H9 (cell line): ENCODE measurements around the gene FERMT2. TPM values are rescaled to one million over a fixed set of nuclear protein-coding genes. Genes with fewer than 3 reads are reported as not detected.
"Not testable (repeated sequence)": the region's sequence is repeated elsewhere in the genome, so short reads cannot be mapped to it uniquely, and the experiment has no call there.

Source experiments
- DNase-seq: peaks from one replicate; pipeline ENCODE4 v3.0.0-alpha.2; 2017
- H2AFZ ChIP-seq: one replicate; pipeline ENCODE4 v1.6.1; 2013; ENCODE audit warnings: mild to moderate bottlenecking, low read length, control low read depth, moderate library complexity
- H2AK5ac ChIP-seq: 2 replicates; pipeline ENCODE4 v1.6.1; 2013; ENCODE audit warnings: low read length, control low read depth, mixed read lengths; ENCODE audit not compliant: insufficient read length
- H2BK120ac ChIP-seq: one replicate; pipeline ENCODE4 v1.6.1; 2013; ENCODE audit warnings: low read depth, mild to moderate bottlenecking, low read length, control low read depth, inconsistent platforms; ENCODE audit not compliant: poor library complexity, severe bottlenecking
- H2BK12ac ChIP-seq: 2 replicates; pipeline ENCODE4 v1.6.1; 2013; ENCODE audit warnings: low read length, control low read depth, mixed read lengths, low read depth; ENCODE audit not compliant: insufficient read length
- H2BK15ac ChIP-seq: 2 replicates; pipeline ENCODE4 v1.6.1; 2013; ENCODE audit warnings: low read depth, low read length, control low read depth
- H2BK20ac ChIP-seq: one replicate; pipeline ENCODE4 v1.6.1; 2013; ENCODE audit warnings: low read depth, mild to moderate bottlenecking, low read length, control low read depth, inconsistent platforms; ENCODE audit not compliant: poor library complexity, severe bottlenecking
- H2BK5ac ChIP-seq: 2 replicates; pipeline ENCODE4 v1.6.1; 2013; ENCODE audit warnings: low read length, control low read depth, mixed read lengths; ENCODE audit not compliant: insufficient read length
- H3K14ac ChIP-seq: 2 replicates; pipeline ENCODE4 v1.6.1; 2013; ENCODE audit warnings: low read length, control low read depth; ENCODE audit not compliant: insufficient read depth
- H3K18ac ChIP-seq: 2 replicates; pipeline ENCODE4 v1.6.1; 2013; ENCODE audit warnings: low read depth, mild to moderate bottlenecking, mixed read lengths, low read length, control low read depth; ENCODE audit not compliant: insufficient read length
- H3K23ac ChIP-seq: 2 replicates; pipeline ENCODE4 v1.6.1; 2013; ENCODE audit warnings: low read length, control low read depth, mixed read lengths, low read depth; ENCODE audit not compliant: insufficient read length
- H3K23me2 ChIP-seq: 2 replicates; pipeline ENCODE4 v1.6.1; 2013; ENCODE audit warnings: low read depth, mild to moderate bottlenecking, mixed read lengths, low read length, control low read depth; ENCODE audit not compliant: insufficient read length, poor library complexity, severe bottlenecking
- H3K27ac ChIP-seq: 2 replicates; pipeline ENCODE4 v1.5.1; 2013; ENCODE audit warnings: low read length, control low read depth, mixed read lengths, low read depth; ENCODE audit not compliant: insufficient read length
- H3K27me3 ChIP-seq: 2 replicates; pipeline ENCODE4 v1.6.1; 2013; ENCODE audit warnings: low read length, control low read depth, inconsistent platforms; ENCODE audit not compliant: insufficient read depth
- H3K4ac ChIP-seq: 2 replicates; pipeline ENCODE4 v1.6.1; 2013; ENCODE audit warnings: low read depth, mild to moderate bottlenecking, control low read depth, inconsistent platforms, low read length, moderate library complexity
- H3K4me1 ChIP-seq: 2 replicates; pipeline ENCODE4 v1.6.1; 2013; ENCODE audit warnings: low read length, control low read depth, inconsistent platforms; ENCODE audit not compliant: insufficient read depth
- H3K4me2 ChIP-seq: 2 replicates; pipeline ENCODE4 v1.6.1; 2013; ENCODE audit warnings: low read length, control low read depth, mixed read lengths; ENCODE audit not compliant: insufficient read length, insufficient read depth
- H3K56ac ChIP-seq: 2 replicates; pipeline ENCODE4 v1.6.1; 2013; ENCODE audit warnings: low read depth, mild to moderate bottlenecking, mixed read lengths, low read length, control low read depth; ENCODE audit not compliant: insufficient read length
- H3K79me1 ChIP-seq: 2 replicates; pipeline ENCODE4 v1.6.1; 2013; ENCODE audit warnings: low read depth, mild to moderate bottlenecking, moderate library complexity, low read length, control low read depth, inconsistent platforms; ENCODE audit not compliant: insufficient read depth, poor library complexity, severe bottlenecking
- H3K79me2 ChIP-seq: 2 replicates; pipeline ENCODE4 v1.6.1; 2013; ENCODE audit warnings: low read length, control low read depth, inconsistent platforms; ENCODE audit not compliant: insufficient read depth
- H3K9ac ChIP-seq: 2 replicates; pipeline ENCODE4 v1.6.1; 2013; ENCODE audit warnings: low read length, control low read depth, mixed read lengths; ENCODE audit not compliant: insufficient read length; ENCODE audit errors: extremely low read depth
- H3K9me3 ChIP-seq: one replicate; pipeline ENCODE4 v1.6.1; 2013; ENCODE audit warnings: low read depth, low read length, inconsistent platforms; ENCODE audit not compliant: control insufficient read depth
- H3T11ph ChIP-seq: one replicate; pipeline ENCODE4 v1.6.1; 2013; ENCODE audit warnings: mild to moderate bottlenecking, low read length, control low read depth, inconsistent platforms
- H4K20me1 ChIP-seq: one replicate; pipeline ENCODE4 v1.6.1; 2013; ENCODE audit not compliant: control insufficient read depth, insufficient read length, insufficient read depth
- H4K5ac ChIP-seq: 2 replicates; pipeline ENCODE4 v1.6.1; 2013; ENCODE audit warnings: low read depth, mild to moderate bottlenecking, mixed read lengths, low read length, control low read depth; ENCODE audit not compliant: insufficient read length
- H4K8ac ChIP-seq: replicated peaks from 2 replicates; pipeline ENCODE4 v1.6.1; 2013; ENCODE audit warnings: low read length, control low read depth, mixed read lengths, low read depth; ENCODE audit not compliant: insufficient read length
- H4K91ac ChIP-seq: 2 replicates; pipeline ENCODE4 v1.6.1; 2013; ENCODE audit warnings: low read depth, mild to moderate bottlenecking, moderate library complexity, mixed read lengths, low read length, control low read depth; ENCODE audit not compliant: insufficient read length
- H3K27ac Mint-ChIP-seq, 3 experiments: 2 replicates in 2 of 3; 3 replicates in 1 of 3; pipeline ENCODE4 v1.8.0; 2020 to 2021; ENCODE audit warnings: mixed read lengths in 3 of 3, mild to moderate bottlenecking in 1 of 3, moderate library complexity in 1 of 3
- H3K27me3 Mint-ChIP-seq: 2 replicates; pipeline ENCODE4 v1.8.0; 2021; ENCODE audit warnings: low read depth, mild to moderate bottlenecking, moderate library complexity, mixed read lengths
- H3K36me3 Mint-ChIP-seq, 3 experiments: 2 replicates in 2 of 3; 3 replicates in 1 of 3; pipeline ENCODE4 v1.8.0; 2020 to 2021; ENCODE audit warnings: low read depth in 3 of 3, mixed read lengths in 3 of 3; ENCODE audit not compliant: insufficient read depth in 1 of 3
- H3K4me1 Mint-ChIP-seq, 2 experiments: 2 replicates each; pipeline ENCODE4 v1.8.0; 2020; ENCODE audit warnings: mixed read lengths in 2 of 2
- H3K4me3 Mint-ChIP-seq, 2 experiments: 2 replicates in 1 of 2; 3 replicates in 1 of 2; pipeline ENCODE4 v1.8.0; 2020 to 2021; ENCODE audit warnings: mild to moderate bottlenecking in 2 of 2, mixed read lengths in 2 of 2, moderate library complexity in 1 of 2
- H3K9me3 Mint-ChIP-seq, 2 experiments: 2 replicates in 1 of 2; 3 replicates in 1 of 2; pipeline ENCODE4 v1.8.0; 2020; ENCODE audit warnings: mild to moderate bottlenecking in 2 of 2, mixed read lengths in 2 of 2, moderate library complexity in 1 of 2
- CTCF ChIP-seq: fragments of 200-600 bp; sonication (generic); conservative IDR thresholded peaks from 3 replicates; pipeline ENCODE4 v1.8.0; 2021; ENCODE audit warnings: antibody characterized with exemption, mild to moderate bottlenecking
- WGBS: extraction: QIAGEN DNeasy Blood & Tissue Kit; methylation state at CpG from one replicate; pipeline ENCODE4 v1.1.7; 2013; ENCODE audit warnings: missing lambda C conversion rate, low lambda C conversion rate, mixed read lengths; ENCODE audit not compliant: insufficient read length; ENCODE audit errors: extremely low coverage; 5-methylcytosine and 5-hydroxymethylcytosine counted together
- total RNA-seq: library from RNA; stranded (reverse); gene quantifications from 2 replicates; pipeline ENCODE4 v1.2.1, GENCODE V29; 2021

Gene FERMT2
- total RNA-seq, 1 experiment from 2014 or later: 128 TPM

DNA sequence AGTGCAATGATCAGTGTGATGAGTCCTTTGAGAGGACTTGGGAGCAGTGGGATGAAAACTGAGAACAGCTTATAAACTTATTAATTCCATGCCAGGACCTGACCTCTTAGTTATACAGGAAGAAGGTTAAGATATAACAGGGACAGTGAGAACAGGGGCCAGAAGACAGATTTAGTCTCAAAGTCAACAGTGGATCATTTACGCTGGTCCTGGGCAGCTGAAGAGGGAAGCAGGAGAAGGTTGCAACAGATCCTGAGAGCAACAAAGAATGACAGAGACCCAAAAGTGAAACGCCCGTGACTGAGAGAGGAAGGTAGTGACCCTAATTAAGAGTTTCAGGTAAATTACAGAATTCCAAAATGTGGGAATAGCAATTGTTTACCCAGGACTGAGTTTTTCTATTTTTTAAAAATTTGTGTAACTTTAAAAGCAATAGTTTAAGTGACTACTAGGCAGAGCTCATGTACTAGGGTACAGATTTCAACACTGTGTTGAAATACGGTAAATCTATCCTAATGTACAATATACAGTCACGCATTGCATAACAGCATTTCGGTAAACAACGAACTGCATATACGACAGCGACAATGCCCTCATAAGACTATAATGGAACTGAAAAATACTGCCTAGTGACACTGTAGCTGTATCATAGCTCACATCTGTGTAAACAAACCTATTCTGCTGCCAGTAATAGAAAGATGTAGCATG lies 81.8 kb downstream of the FERMT2 start:
- Histone ChIP-seq H3K18ac (no peak overlapping the region), H3K14ac (no peak overlapping the region), H4K20me1 (no peaks in the 10 kb centered on the region), H3K4ac (no peak overlapping the region), H2BK12ac (no peak overlapping the region), H3K79me1 (no peaks in the 10 kb centered on the region), H3T11ph (no peak overlapping the region), H4K8ac (no peak overlapping the region), H3K9ac (no peak overlapping the region), H2BK15ac (no peak overlapping the region), H2AFZ (no peak overlapping the region), H3K79me2 (no peaks in the 10 kb centered on the region), H3K9me3 (no peaks in the 10 kb centered on the region), H2BK120ac (no peak overlapping the region), H3K56ac (no peak overlapping the region), H3K23ac (peak overlapping the region; percentile 58), H2BK5ac (no peak overlapping the region), H3K23me2 (no peaks in the 10 kb centered on the region), H3K4me2 (no peak overlapping the region), H4K91ac (no peak overlapping the region), H3K27me3 (no peaks in the 10 kb centered on the region), H4K5ac (no peak overlapping the region), H2AK5ac (no peak overlapping the region), H3K4me1 (peaks cover 4% of the 10 kb centered on the region; the same call in 1 of the 2 replicates), H2BK20ac (no peak overlapping the region), H3K27ac (no peak overlapping the region)
- no peak overlapping the region for H3K27ac Mint-ChIP-seq
- H3K4me1 Mint-ChIP-seq: peaks cover 20 to 24% of the 10 kb centered on the region in 2 experiments
- peaks cover 21 to 49% (median 36%) of the 10 kb centered on the region in 3 experiments; a peak in 6 of 7 replicates for H3K36me3 Mint-ChIP-seq
- no peaks in the 10 kb centered on the region for H3K9me3 Mint-ChIP-seq
- WGBS: no CpG with 5 or more reads among the region's 9 CpGs
- H3K4me3 Mint-ChIP-seq: no peak overlapping the region
- no peak for DNase-seq
- no peaks in the 10 kb centered on the region for H3K27me3 Mint-ChIP-seq
- TF ChIP-seq CTCF: no peak

GRCh38 chr14:52864893-52865292 lies 86.0 kb downstream of the FERMT2 start:
- not testable (repeated sequence) for H4K91ac ChIP-seq, H3K23ac ChIP-seq, H2BK12ac ChIP-seq, H2BK5ac ChIP-seq, H3T11ph ChIP-seq, H3K4ac ChIP-seq, H4K5ac ChIP-seq, H3K56ac ChIP-seq, H3K14ac ChIP-seq, H3K9me3 Mint-ChIP-seq, H2AK5ac ChIP-seq, H3K23me2 ChIP-seq, H3K4me1 Mint-ChIP-seq, H4K8ac ChIP-seq, H3K27ac Mint-ChIP-seq, H3K9ac ChIP-seq, H3K27me3 Mint-ChIP-seq, H4K20me1 ChIP-seq, H3K79me2 ChIP-seq, H3K27me3 ChIP-seq, H3K4me2 ChIP-seq, H3K79me1 ChIP-seq, H2AFZ ChIP-seq, H2BK15ac ChIP-seq, H2BK20ac ChIP-seq, H3K18ac ChIP-seq, H3K27ac ChIP-seq, DNase-seq, H3K9me3 ChIP-seq, H3K4me3 Mint-ChIP-seq, H3K4me1 ChIP-seq, H2BK120ac ChIP-seq
- peaks cover 14 to 40% (median 32%) of the 10 kb centered on the region in 3 experiments for H3K36me3 Mint-ChIP-seq
- WGBS: no CpG with 5 or more reads among the region's 7 CpGs
